Urothelium cell line (cell line): ENCODE results near the gene QRICH2.
A peak's percentile ranks its signal among the peaks of the same experiment; 100 is the strongest.
"Not testable (repeated sequence)": the region's sequence is repeated elsewhere in the genome, so short reads cannot be mapped to it uniquely, and the experiment has no call there.

ENCODE experiments used
- DNase-seq: peaks from one replicate; pipeline ENCODE4 v3.0.0; 2011; ENCODE audit warnings: low spot score, mixed read lengths
- FAIRE-seq: peaks from 2 replicates; lab custom pipeline; 2011; peaks lifted over from hg19 to GRCh38; lab: Jason Lieb, UNC

The QRICH2 gene

DNA sequence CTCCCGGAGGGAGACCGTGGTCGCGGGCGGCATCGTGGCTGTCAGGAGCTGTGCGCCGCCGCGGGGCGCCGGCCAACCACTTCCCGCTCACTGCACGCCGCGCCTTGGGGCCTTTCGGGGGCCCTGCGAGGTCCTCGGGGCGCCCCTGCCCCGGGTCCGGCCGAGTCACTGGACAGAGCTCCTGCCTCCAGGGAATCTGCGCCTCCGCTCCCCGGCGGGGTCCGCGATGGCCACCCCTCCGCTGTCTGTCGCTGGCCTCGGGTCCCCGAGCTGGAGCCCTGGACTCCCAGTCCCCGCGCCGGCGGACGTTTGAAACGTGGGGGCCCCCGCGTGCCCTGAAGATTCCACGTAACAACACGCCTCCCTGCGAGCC, at the start of gene QRICH2:
TSS of gene QRICH2 (minus strand) at position 311 of the 373 bp plus-strand sequence. CDS start at position 33, 278 bp downstream.
- DNase-seq (no peak), FAIRE-seq (no peak)

- no peak for DNase-seq
These were observed 49.6 kb upstream of the QRICH2 start for GRCh38 chr17:76357597-76358158.

DNA sequence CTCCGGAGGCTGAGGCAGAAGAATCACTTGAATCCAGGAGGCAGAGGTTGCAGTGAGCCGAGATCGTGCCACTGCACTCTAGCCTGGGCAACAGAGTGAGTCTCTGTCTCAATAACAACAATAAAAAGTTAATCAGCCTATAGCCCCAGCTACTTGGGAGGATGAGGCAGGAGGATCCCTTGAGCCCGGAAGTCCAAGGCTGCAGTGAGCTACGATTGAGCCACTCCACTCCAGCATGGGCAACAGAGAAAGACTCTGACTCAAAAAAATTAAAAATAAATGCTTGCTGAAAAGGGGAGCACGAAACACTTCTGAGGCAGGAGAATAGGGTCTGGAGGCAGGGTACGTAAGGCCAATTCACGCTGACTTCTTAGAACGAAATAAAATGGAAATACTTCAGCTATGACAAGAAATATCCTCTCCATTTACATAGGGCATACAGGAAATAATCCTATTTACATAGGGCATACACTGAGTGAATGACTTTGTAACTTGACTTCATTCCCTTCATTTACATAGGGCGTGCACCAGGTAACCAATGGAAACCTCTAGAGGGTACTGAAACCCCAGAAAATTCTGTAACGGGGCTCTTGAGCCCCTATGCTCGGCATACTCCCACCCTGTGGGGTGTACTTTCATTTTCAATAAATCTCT, 48.9 kb upstream of the QRICH2 start:
- FAIRE-seq (no peak), DNase-seq (no peak)

More at GRCh38 chr17:76357597-76358158, 49.6 kb upstream of the QRICH2 start:
- no peak for FAIRE-seq

DNA sequence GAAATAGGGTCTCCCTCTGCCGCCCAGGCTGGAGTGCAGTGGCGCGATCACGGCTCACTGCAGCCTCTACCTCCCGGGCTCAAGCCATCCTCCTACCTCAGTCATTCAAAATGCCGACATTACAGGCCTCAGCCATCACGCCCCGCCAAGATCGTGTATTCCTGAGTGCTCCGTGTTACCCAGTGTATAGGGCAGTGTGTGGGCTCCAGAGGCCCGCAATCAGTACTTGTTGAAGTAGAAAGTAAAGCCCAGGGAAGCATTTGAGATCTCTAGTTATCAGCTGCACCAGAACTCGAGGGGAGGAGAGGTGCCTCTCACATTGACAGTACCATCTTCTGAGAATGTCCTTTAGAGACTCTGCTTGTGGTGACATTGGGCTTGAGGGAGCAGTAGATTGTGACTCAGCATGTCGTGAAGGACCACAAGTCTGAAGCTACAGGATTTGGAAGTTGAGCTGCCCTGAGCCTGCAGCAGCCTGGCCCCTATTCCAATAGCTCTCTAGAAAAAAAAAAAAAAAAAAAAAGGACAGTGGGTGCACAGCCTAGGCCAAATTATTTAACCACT, 46.8 kb upstream of the QRICH2 start:
- DNase-seq (no peak), FAIRE-seq (no peak)

- FAIRE-seq (no peak), DNase-seq (no peak)
These were observed 46.2 kb upstream of the QRICH2 start for GRCh38 chr17:76354317-76354729.

GRCh38 chr17:76353599-76354316, 45.7 kb upstream of the QRICH2 start, which contains the start of gene PRPSAP1:
Gene PRPSAP1 (minus strand): TSS chr17:76353916. CDS start chr17:76353703, 213 bp downstream.
- DNase-seq = peak; percentile 97
- FAIRE-seq = peak; percentile 58

- no peak for DNase-seq
- FAIRE-seq = no peak
These were observed 45.0 kb upstream of the QRICH2 start for GRCh38 chr17:76353004-76353598.

DNA sequence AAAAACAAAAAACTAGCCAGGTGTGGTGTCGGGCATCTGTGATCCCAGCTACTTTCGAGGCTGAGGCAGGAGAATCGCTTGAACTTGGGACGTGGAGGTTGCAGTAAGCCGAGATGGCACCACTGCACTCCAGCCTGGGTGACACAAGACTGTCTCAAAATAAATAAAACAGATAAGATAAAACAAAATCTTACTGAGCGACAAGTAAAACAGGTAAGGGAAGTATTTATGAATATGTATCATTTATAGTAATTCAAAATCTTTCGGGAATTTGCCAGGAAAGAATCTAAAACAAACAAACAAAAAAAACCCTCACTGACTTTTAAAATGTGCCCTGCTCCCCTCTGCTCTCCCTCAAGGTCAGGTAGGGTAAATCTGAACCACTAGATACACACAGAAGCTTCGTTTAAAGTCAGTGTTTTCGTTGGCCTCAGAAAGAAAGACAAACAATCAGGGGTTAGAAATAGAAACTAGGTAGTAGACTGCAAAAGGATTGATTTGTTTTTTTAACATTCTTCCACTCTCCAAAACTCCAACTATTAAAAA, 43.5 kb upstream of the QRICH2 start:
- FAIRE-seq = no peak
- no peak for DNase-seq

- FAIRE-seq (no peak), DNase-seq (no peak)
These were observed 42.4 kb upstream of the QRICH2 start for GRCh38 chr17:76350463-76350862.

- FAIRE-seq, DNase-seq: not testable (repeated sequence)
These were observed 38.9 kb upstream of the QRICH2 start for GRCh38 chr17:76346936-76347335.

DNA sequence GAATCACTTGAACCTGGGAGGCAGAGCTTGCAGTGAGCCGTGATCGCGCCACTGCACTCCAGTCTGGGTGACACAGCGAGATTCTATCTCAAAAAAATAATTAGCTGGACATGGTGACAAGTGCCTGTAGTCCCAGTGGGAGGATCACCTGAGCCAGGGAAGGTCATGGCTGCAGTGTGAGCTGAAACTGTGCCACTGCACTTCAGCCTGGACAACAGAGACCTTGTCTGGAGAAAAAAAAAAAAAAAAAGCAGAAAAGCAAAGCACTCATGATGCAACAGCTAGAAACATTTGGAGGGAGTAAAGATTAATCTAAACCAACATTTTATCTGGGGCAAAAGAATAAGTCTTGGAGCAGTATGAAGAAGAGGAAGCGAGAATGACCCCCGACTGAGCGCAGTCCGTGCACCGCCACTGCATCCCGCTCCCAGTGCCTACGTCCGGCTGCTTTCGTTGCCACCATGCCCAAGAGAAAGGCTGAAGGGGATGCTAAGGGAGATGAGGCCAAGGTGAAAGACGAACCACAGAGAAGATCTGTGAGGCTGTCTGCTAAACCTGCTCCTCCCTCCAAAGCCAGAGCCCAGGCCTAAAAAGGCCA, 37.4 kb upstream of the QRICH2 start:
- DNase-seq = no peak
- FAIRE-seq = no peak

DNA sequence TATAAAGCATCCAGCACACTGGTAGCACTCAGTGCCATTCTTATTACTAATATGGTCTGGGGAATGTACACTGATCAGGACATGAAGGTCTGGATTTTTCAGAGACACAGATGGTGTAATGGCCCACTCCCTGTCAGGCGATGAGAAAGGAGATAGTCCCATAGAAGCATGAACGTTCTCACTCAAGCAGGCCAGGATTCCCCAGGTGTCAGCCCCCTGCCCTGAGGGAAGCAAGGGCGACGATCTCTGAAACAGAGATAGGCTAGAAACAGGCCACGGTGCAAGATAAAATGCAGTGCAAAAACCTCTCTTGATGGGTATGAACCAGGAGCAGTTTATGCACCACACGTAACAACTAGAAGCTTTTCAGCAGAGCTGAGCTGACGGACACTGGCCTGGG, 35.0 kb upstream of the QRICH2 start:
- FAIRE-seq (no peak), DNase-seq (no peak)

- DNase-seq (no peak), FAIRE-seq (no peak)
These were observed 33.2 kb upstream of the QRICH2 start for GRCh38 chr17:76341301-76341700.

- DNase-seq (no peak), FAIRE-seq (peak; percentile 32)
These were observed 29.3 kb upstream of the QRICH2 start for GRCh38 chr17:76337413-76337777.

DNA sequence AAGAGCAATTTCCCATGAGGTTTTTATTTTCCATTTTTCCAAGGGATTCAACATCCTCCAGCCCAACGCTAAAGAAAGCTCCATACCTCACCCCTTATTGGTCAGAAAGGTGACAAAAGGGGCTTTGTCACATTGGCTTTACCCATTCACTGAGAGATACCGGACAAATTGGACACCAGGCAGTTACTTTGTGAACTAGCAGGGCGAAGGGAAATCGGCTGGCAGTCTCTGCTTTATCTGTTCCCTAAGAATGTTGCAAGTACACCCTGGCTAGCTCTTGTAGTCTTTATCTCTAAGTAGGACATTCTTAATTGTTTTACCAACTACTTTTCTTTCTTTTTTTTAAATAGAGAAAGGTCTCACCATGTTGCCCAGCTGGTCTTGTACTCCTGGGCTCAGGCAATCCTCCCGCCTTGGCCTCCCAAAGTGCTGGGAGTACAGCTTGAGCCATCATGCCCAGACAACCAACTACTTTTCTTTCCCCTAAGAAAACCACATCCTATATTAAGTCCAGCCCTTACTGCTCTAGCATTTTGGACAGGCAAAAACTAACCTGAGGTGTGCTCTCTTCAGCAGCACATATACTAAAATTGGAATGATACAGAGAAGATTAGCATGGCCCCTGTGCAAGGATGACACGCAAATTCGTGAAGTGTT, 28.8 kb upstream of the QRICH2 start:
- no peak for FAIRE-seq
- DNase-seq = no peak

GRCh38 chr17:76335716-76336381, 27.8 kb upstream of the QRICH2 start:
- no peak for DNase-seq
- FAIRE-seq = no peak

DNA sequence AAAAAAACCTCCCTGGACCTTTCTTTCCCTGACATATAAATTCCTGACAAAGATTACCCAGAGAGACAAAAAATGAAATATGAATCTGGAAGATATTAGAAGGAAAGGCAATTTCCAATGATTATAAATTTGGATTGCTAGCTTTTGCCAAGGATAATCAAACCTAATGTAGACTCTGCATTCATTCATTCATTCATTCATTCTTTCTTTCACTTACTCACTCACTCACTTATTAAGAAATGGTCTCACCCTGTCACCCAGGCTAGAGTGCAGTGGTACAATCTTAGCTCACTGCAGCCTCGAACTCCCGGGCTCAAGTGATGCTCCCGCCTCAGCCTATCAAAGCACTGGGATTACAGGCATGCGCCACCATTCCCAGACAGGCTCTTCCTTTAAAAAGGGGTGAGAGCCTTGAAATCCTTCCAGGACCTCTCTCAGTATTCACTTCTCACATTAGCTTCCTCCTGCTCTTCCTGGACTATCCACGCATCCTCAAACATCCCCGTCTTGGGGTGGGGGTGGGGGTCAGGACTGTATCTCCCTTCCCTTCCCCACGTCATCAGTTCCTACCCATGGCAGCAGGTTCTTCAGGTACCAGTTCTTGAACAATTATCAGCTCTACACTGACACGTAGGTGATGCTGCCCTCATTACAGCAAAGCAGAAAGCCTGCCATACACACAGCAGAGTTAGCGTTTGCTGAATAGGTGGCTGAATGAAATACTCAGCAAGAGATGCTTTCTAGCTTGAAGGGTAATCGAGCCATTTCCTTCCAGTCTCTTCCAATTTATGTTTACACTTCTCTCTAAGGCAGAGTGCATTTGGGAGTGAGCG, 25.8 kb upstream of the QRICH2 start:
- FAIRE-seq = no peak
- no peak for DNase-seq

DNA sequence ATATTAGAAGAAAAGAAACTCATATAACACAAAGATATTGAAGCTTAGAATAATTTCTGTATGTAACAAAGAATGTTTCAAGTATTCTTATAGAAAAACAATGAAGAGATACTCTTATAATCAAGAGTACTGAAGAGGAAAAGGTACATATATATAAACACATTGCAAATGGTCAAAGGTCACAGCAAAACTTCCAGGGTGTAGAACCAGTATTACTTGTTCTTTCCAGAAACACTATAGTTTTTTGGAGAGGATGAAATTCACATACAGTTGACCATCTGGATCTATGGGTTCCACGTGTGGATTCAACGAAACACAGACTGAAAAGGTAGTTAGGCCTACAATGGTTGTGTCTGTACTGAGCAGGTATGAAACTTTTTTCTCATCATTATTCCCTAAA, 23.0 kb upstream of the QRICH2 start:
- no peak for FAIRE-seq
- no peak for DNase-seq

DNA sequence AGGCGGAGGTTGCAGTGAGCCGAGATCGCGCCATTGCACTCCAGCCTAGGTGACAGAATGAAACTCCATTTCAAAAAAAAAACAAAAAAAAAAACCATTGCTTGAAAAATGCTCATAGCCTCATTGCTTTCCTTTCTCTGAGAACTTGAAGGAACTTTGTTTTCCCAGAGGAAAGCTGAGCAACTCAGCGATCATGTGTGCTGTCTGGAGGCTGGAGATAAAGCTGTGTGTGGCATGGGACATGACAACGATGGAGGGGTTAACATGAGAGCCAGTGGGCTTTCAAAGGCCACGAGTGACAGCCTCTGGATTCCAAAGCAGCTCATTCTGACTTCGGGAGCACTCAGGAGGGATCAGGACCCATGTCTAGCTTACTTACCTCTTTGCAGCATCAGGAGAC, 21.6 kb upstream of the QRICH2 start:
- DNase-seq = no peak
- no peak for FAIRE-seq
